ENCODE measurements around the gene CADPS.

Gene CADPS

DNA sequence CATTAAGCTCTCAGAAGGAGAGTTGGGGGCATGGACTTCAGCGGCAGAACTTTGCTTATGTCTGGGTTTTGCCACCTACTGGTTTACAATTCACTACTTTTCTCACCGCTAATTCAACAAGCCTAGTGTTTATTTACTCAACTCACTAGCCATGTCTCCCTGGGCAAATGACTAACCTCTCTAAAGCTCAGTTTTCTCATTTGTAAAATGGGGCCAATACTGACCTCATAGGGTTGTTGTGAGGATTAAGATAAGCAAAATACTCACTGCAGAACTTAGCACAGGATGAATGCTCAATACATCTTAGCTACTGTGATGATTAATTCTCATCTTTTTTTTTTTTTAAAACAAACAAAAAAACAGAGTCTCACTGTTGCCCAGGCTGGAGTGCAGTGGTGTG is 106.3 kb downstream of the CADPS start:
- no peak overlapping the region for H3K4me3 ChIP-seq (ENCODE audit: low read depth, low read length)
- TF ChIP-seq, protein P1, sequence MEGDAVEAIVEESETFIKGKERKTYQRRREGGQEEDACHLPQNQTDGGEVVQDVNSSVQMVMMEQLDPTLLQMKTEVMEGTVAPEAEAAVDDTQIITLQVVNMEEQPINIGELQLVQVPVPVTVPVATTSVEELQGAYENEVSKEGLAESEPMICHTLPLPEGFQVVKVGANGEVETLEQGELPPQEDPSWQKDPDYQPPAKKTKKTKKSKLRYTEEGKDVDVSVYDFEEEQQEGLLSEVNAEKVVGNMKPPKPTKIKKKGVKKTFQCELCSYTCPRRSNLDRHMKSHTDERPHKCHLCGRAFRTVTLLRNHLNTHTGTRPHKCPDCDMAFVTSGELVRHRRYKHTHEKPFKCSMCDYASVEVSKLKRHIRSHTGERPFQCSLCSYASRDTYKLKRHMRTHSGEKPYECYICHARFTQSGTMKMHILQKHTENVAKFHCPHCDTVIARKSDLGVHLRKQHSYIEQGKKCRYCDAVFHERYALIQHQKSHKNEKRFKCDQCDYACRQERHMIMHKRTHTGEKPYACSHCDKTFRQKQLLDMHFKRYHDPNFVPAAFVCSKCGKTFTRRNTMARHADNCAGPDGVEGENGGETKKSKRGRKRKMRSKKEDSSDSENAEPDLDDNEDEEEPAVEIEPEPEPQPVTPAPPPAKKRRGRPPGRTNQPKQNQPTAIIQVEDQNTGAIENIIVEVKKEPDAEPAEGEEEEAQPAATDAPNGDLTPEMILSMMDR (IDR thresholded peaks at IDR 0.05; ENCODE audit: low read depth, low read length, missing control alignments): no peak
- no peak for DNase-seq (ENCODE audit: low read depth)

GRCh38 chr3:62761711-62762110 is 113.5 kb downstream of the CADPS start:
- DNase-seq (ENCODE audit: low read depth): no peak
- TF ChIP-seq, protein P1 (IDR thresholded peaks at IDR 0.05; ENCODE audit: low read depth, low read length, missing control alignments): no peak
- H3K4me3 ChIP-seq (ENCODE audit: low read depth, low read length): no peak overlapping the region

DNA sequence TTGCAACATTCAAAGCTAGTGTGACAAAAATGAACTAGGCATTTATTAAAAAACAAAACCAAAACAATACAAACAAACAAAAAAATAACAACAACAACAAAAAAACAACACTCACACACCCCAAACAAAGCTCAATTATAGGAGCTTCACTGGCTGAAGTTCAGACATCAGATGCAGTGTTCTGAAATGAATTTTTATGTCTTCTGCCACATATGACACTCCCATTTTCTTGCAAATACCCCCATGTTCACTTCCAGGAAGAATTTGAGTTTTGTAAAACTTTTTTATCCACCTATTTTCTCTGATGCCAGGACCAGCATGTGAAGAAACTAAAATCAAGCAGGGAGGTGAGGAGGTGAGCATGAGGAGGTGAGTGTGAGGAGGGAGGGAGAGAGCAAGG is 113.9 kb downstream of the CADPS start:
- TF ChIP-seq, protein P1 (IDR thresholded peaks at IDR 0.05; ENCODE audit: low read depth, low read length, missing control alignments): no peak
- no peak for DNase-seq (ENCODE audit: low read depth)

DNA sequence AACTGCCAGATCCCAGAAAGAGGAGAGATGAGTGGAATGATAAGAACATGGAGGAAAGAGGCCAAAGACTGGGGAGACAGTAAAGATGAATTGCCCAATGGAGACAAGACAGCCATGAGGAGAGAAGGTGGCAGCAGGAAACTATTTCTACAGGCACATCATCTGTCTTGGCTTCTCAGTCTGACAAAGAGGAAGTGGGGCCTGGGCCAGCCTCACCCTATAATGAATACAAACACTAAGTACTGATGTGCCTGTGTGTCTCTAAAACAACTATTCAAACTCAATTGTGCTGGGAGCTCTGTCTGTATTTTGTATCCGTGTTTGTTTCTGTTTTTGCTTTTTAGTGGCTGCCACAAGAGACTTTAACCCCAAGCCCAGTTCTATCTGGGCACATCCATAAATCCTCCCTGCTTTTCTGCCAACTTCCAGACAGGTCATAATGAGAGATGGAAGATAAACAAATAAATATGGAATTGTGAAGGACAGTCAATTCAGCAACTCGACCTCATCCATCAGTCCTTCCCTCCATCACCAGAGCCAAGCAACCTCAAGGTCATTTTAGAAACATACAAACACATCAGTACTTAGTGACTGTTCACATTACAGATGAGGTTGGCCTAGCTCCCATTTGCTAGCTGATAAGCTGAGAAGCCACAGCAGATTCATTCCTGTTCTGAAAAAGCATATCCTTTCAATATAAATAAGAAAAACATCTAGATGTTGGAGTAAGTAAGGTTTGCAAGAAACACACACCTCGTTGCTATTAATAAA is 116.7 kb downstream of the CADPS start:
- no peak for DNase-seq (ENCODE audit: low read depth)
- TF ChIP-seq, protein P1 (IDR thresholded peaks at IDR 0.05; ENCODE audit: low read depth, low read length, missing control alignments): no peak
- H3K4me3 ChIP-seq (ENCODE audit: low read depth, low read length): no peak overlapping the region

More for the DNA sequence above, 113.9 kb downstream of the CADPS start:
- H3K4me3 ChIP-seq (ENCODE audit: low read depth, low read length): no peak overlapping the region

- no peak overlapping the region for H3K4me3 ChIP-seq (ENCODE audit: low read depth, low read length)
- TF ChIP-seq, protein P1 (IDR thresholded peaks at IDR 0.05; ENCODE audit: low read depth, low read length, missing control alignments): no peak
- DNase-seq (ENCODE audit: low read depth): no peak
Measured at GRCh38 chr3:62757045-62757444, 118.2 kb downstream of the CADPS start.

DNA sequence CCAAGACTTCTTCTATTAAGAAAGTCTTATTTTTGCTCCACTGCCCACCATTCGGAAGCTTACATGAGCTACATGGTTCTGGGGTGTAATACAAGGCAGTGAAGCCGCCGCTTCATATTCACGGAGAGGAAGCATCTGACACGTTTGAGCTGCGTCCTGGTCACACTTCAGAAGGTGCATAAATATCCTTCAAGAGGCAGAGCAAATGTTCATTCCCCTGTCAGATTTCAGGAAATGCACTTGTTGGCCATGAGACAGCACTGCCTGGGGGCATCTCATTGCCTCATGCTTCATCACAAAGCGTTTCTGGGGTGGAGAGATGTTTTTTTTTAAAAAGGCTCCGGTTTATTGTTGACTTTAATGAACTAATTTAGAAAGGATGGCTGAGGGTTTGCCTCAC is 119.9 kb downstream of the CADPS start:
- TF ChIP-seq, protein P1 (IDR thresholded peaks at IDR 0.05; ENCODE audit: low read depth, low read length, missing control alignments): no peak
- no peak for DNase-seq (ENCODE audit: low read depth)

DNA sequence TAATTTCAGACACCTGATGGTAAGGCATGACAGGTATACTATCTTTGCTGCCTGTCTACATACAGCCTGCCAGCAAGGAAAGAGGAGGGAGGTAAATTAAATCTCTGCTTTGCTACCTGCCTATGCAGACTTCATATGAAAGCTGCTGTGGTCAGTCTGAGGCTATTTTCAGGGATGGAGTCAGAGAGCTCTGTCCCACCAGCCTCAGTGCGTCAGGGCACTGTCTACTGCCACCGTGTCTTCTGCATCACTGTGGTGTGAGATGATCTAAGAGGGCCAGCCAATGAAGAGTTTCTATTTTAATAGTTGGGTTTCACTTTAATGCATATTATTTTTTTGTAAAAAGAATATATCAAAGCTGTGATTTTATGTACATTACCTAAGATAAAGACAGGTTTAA is 125.6 kb downstream of the CADPS start:
- TF ChIP-seq, protein P1 (IDR thresholded peaks at IDR 0.05; ENCODE audit: low read depth, low read length, missing control alignments): no peak
- DNase-seq (ENCODE audit: low read depth): no peak
- no peak overlapping the region for H3K4me3 ChIP-seq (ENCODE audit: low read depth, low read length)

More for the DNA sequence above, 119.9 kb downstream of the CADPS start:
- no peak overlapping the region for H3K4me3 ChIP-seq (ENCODE audit: low read depth, low read length)

Data from GM12864 (cell line).